GM21423 (cell line): Measurements from ENCODE around the gene GAB4.
"Not testable (repeated sequence)": the region's sequence is repeated elsewhere in the genome, so short reads cannot be mapped to it uniquely, and the experiment has no call there.

ENCODE experiments used
- ATAC-seq: cut with Tn5 transposase; IDR thresholded peaks from one replicate; pipeline ENCODE4 v1.9.1; 2021; ENCODE audit warnings: mild to moderate bottlenecking, moderate library complexity; ENCODE audit not compliant: unreplicated experiment

The GAB4 gene

DNA sequence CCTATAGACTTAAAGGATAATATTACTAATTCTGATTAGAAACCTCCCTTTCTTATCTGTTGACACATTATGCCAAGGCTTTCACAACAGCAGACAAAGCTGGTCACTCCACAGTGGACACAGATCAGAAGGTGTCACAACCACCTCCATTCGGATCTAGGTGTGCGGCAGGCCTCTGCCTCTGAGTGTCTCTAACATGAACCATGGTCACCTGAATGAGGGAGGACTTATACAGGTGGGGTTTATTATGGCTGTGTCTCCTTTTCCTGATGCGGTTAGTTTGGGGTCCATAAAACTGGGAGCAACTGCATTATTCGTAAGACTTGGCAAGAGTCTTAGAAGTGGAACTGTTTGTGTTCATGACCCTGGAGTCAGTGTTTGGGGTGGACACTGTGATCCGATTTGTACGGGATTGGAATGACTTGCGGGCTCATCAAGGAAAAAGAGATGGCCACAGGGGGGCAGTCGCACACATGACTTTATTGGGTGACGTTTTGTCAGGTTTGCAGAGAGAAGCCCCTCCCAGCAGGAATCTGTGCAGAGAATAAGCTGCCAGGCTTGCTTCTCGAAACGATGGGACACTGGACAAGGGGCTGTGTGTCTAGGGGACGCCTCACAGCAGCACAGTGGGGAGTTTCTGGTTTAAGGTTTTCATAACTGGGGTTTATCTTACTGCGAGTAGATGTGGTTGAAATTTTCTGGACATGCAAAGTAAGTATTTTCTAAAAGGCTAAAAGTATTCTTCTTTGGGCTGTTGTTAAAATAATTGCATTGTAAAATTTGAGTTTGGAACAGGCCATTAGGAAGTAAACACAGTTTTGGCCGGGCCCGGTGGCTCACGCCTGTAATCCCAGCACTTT, 90.6 kb downstream of the GAB4 start:
- no peak for ATAC-seq

DNA sequence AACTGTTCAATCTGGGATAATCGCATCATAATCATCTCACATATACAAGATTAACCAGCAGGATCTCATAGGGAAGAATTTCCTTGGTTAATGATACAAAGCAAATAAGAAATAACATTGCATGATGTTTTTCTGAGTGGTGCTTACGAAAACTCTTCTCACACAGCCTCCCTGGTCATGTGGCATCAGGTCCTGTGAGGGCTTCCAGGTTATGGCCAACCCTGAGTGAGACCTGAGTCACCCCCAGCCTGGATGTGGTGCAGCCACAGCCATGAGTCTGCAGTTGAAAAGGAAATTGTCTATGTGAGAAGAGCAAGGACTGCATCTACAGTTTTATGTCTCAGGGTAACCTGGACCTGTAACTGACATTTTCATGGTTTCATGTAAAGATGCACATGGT, 92.3 kb downstream of the GAB4 start:
- no peak for ATAC-seq

DNA sequence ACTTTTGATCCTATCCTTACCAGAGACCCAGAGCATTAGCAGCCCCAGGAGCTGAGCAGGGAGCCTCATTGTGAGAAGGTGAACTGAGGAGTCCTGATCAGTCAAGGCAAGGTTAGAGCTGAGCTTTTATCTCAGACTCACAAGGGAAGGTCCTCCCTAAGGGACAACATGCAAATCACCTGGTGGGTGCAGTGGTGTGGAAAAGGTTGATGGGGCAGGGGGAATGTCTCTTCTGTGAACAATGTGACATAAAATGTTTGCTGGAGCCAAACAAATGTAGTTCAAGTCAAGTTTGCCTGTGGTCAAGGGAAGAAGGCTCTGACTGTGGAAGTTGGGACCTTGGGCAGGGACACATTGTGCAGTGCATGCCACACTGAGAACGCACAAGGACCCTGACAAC, 93.1 kb downstream of the GAB4 start:
- ATAC-seq: not testable (repeated sequence)

DNA sequence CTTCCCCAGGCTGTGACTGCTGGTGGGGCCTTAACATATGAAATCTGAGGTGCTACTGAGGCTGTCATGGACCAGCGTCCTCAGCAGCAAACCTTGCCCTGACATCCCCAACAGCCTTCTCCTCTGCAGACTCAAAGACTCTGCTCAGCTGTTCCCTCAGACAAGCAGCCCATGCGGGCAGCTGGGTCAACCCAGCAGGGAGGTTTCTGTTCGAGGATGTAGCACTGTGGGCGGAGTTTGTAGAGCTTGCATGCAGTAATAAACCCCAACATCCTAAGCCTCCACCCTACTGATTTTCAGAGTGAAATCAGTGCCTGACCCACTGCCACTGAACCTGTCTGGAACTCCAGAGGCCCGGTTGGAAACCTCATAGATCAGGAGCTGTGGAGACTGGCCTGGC, 94.0 kb downstream of the GAB4 start:
- ATAC-seq: no peak

DNA sequence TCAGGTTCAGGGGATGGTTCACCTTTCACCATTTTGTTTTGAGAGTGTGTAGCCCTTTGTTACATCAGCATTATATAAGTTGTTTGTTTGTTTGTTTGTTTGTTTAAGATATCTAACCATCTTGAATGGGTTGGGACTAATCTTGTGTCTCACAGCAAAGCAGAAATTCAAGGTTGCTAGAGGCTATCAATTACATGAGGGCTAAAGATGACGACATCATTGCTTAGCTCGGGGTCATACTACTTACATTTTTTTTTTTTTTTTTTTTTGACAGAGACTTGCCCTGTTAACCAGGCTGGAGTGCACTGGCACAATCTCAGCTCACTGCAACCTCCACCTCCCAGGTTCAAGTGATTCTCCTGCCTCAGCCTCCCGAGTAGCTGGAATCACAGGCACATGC, 95.7 kb downstream of the GAB4 start:
- ATAC-seq: no peak
